A549 (cell line): Measurements from ENCODE around the gene GSE1. TPM values are rescaled to one million over a fixed set of nuclear protein-coding genes. Genes with fewer than 3 reads are reported as not detected.

Source experiments
- ATAC-seq, 2 experiments: fragments of 200-7000 bp in 1 of 2; fragments of >200 bp in 1 of 2; cut with Nextera tagmentation in 1 of 2; cut with Tn5 transposase in 1 of 2; 3 replicates each; pipeline versions ENCODE4 v1.8.0 to v1.9.1; 2018 to 2020; ENCODE audit warnings: mild to moderate bottlenecking in 1 of 2, moderate library complexity in 1 of 2
- CTCF ChIA-PET: fragments of 300-600 bp; sonication (Branson Sonifier 250); formaldehyde crosslinking; extraction: SDS; loops from one replicate; lab custom pipeline; 2021; ENCODE audit warnings: antibody characterized with exemption, inconsistent platforms; lab: Yijun Ruan, JAX
- POLR2A ChIA-PET: fragments of 350-600 bp; formaldehyde crosslinking; extraction: SDS; loops from one replicate; lab custom pipeline; 2021; ENCODE audit warnings: antibody characterized with exemption, inconsistent platforms; lab: Yijun Ruan, JAX
- DNase-seq, 2 experiments: peaks; one replicate each; pipeline versions ENCODE4 v3.0.0 to v3.0.0-alpha.2; 2011 to 2016; ENCODE audit warnings: low read depth in 1 of 2, low spot score in 1 of 2
- FAIRE-seq: peaks from 2 replicates; lab custom pipeline; 2011; peaks lifted over from hg19 to GRCh38; lab: Jason Lieb, UNC
- H3K27ac ChIP-seq, 2 experiments: fragments of >200 bp; sonication (Bioruptor Twin); formaldehyde crosslinking; 3 replicates each; pipeline ENCODE4 v1.5.1; 2016 to 2017
- H3K4me1 ChIP-seq: fragments of >200 bp; sonication (Bioruptor Twin); formaldehyde crosslinking; 3 replicates; pipeline ENCODE4 v1.6.1; 2016
- H3K4me2 ChIP-seq: fragments of >200 bp; sonication (Bioruptor Twin); formaldehyde crosslinking; 3 replicates; pipeline ENCODE4 v1.6.1; 2016
- H3K4me3 ChIP-seq: fragments of >200 bp; sonication (Bioruptor Twin); formaldehyde crosslinking; 3 replicates; pipeline ENCODE4 v1.5.1; 2016
- H3K9me3 ChIP-seq: fragments of >200 bp; sonication (Bioruptor Twin); formaldehyde crosslinking; 3 replicates; pipeline ENCODE4 v1.6.1; 2016
- BCL3 ChIP-seq: fragments of >200 bp; sonication (Bioruptor Twin); formaldehyde crosslinking; IDR thresholded peaks from 3 replicates; pipeline ENCODE4 v1.6.1; 2016
- CBX8 ChIP-seq: fragments of 200-600 bp; sonication (generic); IDR thresholded peaks from 2 replicates; pipeline ENCODE4 v1.6.1; 2016
- CHD2 ChIP-seq: fragments of 150-350 bp; IDR thresholded peaks from 2 replicates; pipeline ENCODE4 v1.6.1; 2014; ENCODE audit warnings: low read length; ENCODE audit not compliant: partially characterized antibody
- CHD4 ChIP-seq: fragments of 200-600 bp; sonication (generic); IDR thresholded peaks from 2 replicates; pipeline ENCODE4 v1.6.1; 2016; ENCODE audit warnings: antibody characterized with exemption, mild to moderate bottlenecking, borderline replicate concordance
- CTCF ChIP-seq: fragments of >200 bp; sonication (Bioruptor Twin); formaldehyde crosslinking; IDR thresholded peaks from 3 replicates; pipeline ENCODE4 v1.5.1; 2016
- E2F6 ChIP-seq: IDR thresholded peaks from 2 replicates; pipeline ENCODE4 v1.6.1; 2012; ENCODE audit warnings: low read depth, borderline replicate concordance
- EHF ChIP-seq: fragments of 250-450 bp; sonication (Bioruptor Pico); IDR thresholded peaks from 2 replicates; pipeline ENCODE4 v1.5.0; 2020; ENCODE audit warnings: mild to moderate bottlenecking
- EP300 ChIP-seq, 2 experiments: fragments of >200 bp; sonication (Bioruptor Twin); formaldehyde crosslinking; IDR thresholded peaks; 2 replicates in 1 of 2; 3 replicates in 1 of 2; pipeline ENCODE4 v1.6.1; 2016 to 2017
- ESRRA ChIP-seq: fragments of 150-350 bp; IDR thresholded peaks from 2 replicates; pipeline ENCODE4 v1.6.1; 2014; ENCODE audit warnings: mild to moderate bottlenecking, low read length, borderline replicate concordance
- FOSB ChIP-seq: fragments of 250-450 bp; sonication (Bioruptor Pico); IDR thresholded peaks from 2 replicates; pipeline ENCODE4 v1.5.0; 2020; ENCODE audit warnings: mild to moderate bottlenecking, moderate library complexity
- FOSL2 ChIP-seq, 2 experiments: fragments of 450-650 bp in 1 of 2; fragments of >200 bp in 1 of 2; sonication (Bioruptor Twin) in 1 of 2; formaldehyde crosslinking; IDR thresholded peaks; 2 replicates each; pipeline versions ENCODE4 v1.5.0 to v1.6.1; 2016 to 2020; ENCODE audit warnings: mild to moderate bottlenecking in 1 of 2, moderate library complexity in 1 of 2
- FOXS1 ChIP-seq: fragments of 250-450 bp; sonication (Bioruptor Pico); IDR thresholded peaks from 2 replicates; pipeline ENCODE4 v1.5.0; 2020; ENCODE audit warnings: mild to moderate bottlenecking, moderate library complexity
- GATA3 ChIP-seq: IDR thresholded peaks from 2 replicates; pipeline ENCODE4 v1.6.1; 2012; ENCODE audit warnings: borderline replicate concordance
- HES2 ChIP-seq: fragments of >200 bp; sonication (Bioruptor Twin); formaldehyde crosslinking; IDR thresholded peaks from 2 replicates; pipeline ENCODE4 v1.6.1; 2016
- HMGXB4 ChIP-seq: fragments of 250-450 bp; sonication (Bioruptor Pico); IDR thresholded peaks from 2 replicates; pipeline ENCODE4 v1.5.0; 2021; ENCODE audit warnings: mild to moderate bottlenecking, moderate library complexity, borderline replicate concordance
- HOXA7 ChIP-seq: fragments of 250-450 bp; sonication (Bioruptor Pico); IDR thresholded peaks from 2 replicates; pipeline ENCODE4 v1.5.0; 2020; ENCODE audit warnings: mild to moderate bottlenecking, moderate library complexity
- HOXB5 ChIP-seq: fragments of 250-450 bp; sonication (Bioruptor Pico); IDR thresholded peaks from 2 replicates; pipeline ENCODE4 v1.5.0; 2020; ENCODE audit warnings: mild to moderate bottlenecking, moderate library complexity
- JUNB ChIP-seq: fragments of >200 bp; sonication (Bioruptor Twin); formaldehyde crosslinking; IDR thresholded peaks from 2 replicates; pipeline ENCODE4 v1.6.1; 2016
- KDM1A ChIP-seq: fragments of 200-600 bp; sonication (generic); IDR thresholded peaks from 2 replicates; pipeline ENCODE4 v1.6.1; 2016; ENCODE audit warnings: low read depth, mild to moderate bottlenecking
- MAFK ChIP-seq: fragments of 450-650 bp; IDR thresholded peaks from 2 replicates; pipeline ENCODE4 v1.6.1; 2014; ENCODE audit not compliant: partially characterized antibody
- MAX ChIP-seq: IDR thresholded peaks from 2 replicates; pipeline ENCODE4 v1.6.1; 2012
- MAZ ChIP-seq: fragments of 150-350 bp; IDR thresholded peaks from 2 replicates; pipeline ENCODE4 v1.6.1; 2014; ENCODE audit warnings: antibody characterized with exemption, low read depth, low read length, borderline replicate concordance
- NR3C1 ChIP-seq: fragments of >200 bp; sonication (Bioruptor Twin); formaldehyde crosslinking; IDR thresholded peaks from 3 replicates; pipeline ENCODE4 v1.6.1; 2017
- PBX3 ChIP-seq: IDR thresholded peaks from 2 replicates; pipeline ENCODE4 v1.6.1; 2012
- POLR2A ChIP-seq: IDR thresholded peaks from 2 replicates; pipeline ENCODE4 v1.6.1; 2012; ENCODE audit warnings: mild to moderate bottlenecking, low read length
- RAD21 ChIP-seq, 2 experiments: fragments of >200 bp in 1 of 2; sonication (Bioruptor Twin) in 1 of 2; formaldehyde crosslinking in 1 of 2; IDR thresholded peaks in 1 of 2; conservative IDR thresholded peaks in 1 of 2; 2 replicates in 1 of 2; 3 replicates in 1 of 2; pipeline ENCODE4 v1.6.1; 2012 to 2018; ENCODE audit warnings: inconsistent platforms in 1 of 2
- RFX5 ChIP-seq: fragments of 450-650 bp; IDR thresholded peaks from 2 replicates; pipeline ENCODE4 v1.7.1; 2014; ENCODE audit warnings: antibody characterized with exemption, mild to moderate bottlenecking, moderate library complexity
- SMC3 ChIP-seq: fragments of >200 bp; sonication (Bioruptor Twin); formaldehyde crosslinking; IDR thresholded peaks from 3 replicates; pipeline ENCODE4 v1.6.1; 2018; ENCODE audit warnings: inconsistent platforms
- SREBF2 ChIP-seq: fragments of 450-650 bp; IDR thresholded peaks from 2 replicates; pipeline ENCODE4 v1.6.1; 2014; ENCODE audit warnings: mild to moderate bottlenecking, moderate library complexity
- TP53 ChIP-seq: fragments of 250-450 bp; sonication (Bioruptor Pico); IDR thresholded peaks from 2 replicates; pipeline ENCODE4 v1.5.0; 2021; ENCODE audit warnings: mild to moderate bottlenecking, moderate library complexity
- ZSCAN20 ChIP-seq: fragments of 250-450 bp; sonication (Bioruptor Pico); IDR thresholded peaks from 2 replicates; pipeline ENCODE4 v1.8.0; 2022; ENCODE audit warnings: mild to moderate bottlenecking, moderate library complexity
- WGBS: methylation state at CpG from one replicate; pipeline ENCODE4 v1.1.6; 2017; ENCODE audit errors: missing lambda C conversion rate; 5-methylcytosine and 5-hydroxymethylcytosine counted together
- polyA plus RNA-seq, 4 experiments: library from polyadenylated mRNA; depleted of rRNA in 3 of 4; stranded (reverse); fragments of >200 nt; fragmentation: RNase III in 1 of 4; extraction: RNeasy Plus Mini Kit Qiagen cat#74134 plus additional on column Dnase treatment in 1 of 4; gene quantifications; 2 replicates in 3 of 4; 3 replicates in 1 of 4; pipeline ENCODE4 v1.2.3, GENCODE V29; 2011 to 2017

GSE1 gene
- polyA plus RNA-seq, 2 of the 4 experiments (the other 2 are of a cell fraction): 20.7 to 24.3 TPM

- ATAC-seq: no peak; a peak in 1 of 6 replicates
- FAIRE-seq: no peak
- H3K4me1 ChIP-seq: peaks cover 16% of the 10 kb centered on the region
- WGBS: 62% methylated on average over 6 of the region's 11 CpGs
- TF ChIP-seq TP53 (no peak), POLR2A (no peak), MAX (no peak), ESRRA (no peak), HMGXB4 (no peak), NR3C1 (no peak), HOXA7 (CRISPR knock-in tag) (no peak), HES2 (no peak), KDM1A (no peak), MAFK (no peak), SMC3 (no peak), EP300 (IDR thresholded peaks at IDR 0.05) (no peak), CBX8 (no peak), HOXB5 (no peak), RAD21 (conservative IDR thresholded peaks at IDR 0.05 in 1 of 2, IDR thresholded peaks at IDR 0.05 in 1 of 2) (no peak), JUNB (no peak), E2F6 (no peak), SREBF2 (no peak), BCL3 (no peak), GATA3 (no peak)
- CTCF ChIA-PET: interaction anchor here (0.6 to 4.2 kb wide), 62 partner anchors 10 to 384 kb away, joined by 3 to 85 read pairs (median 5); no protein-coding TSS in a partner anchor
- POLR2A ChIA-PET: interaction anchor here (0.9 to 2.3 kb wide), 2 partner anchors 56 to 182 kb away, joined by 3 to 14 read pairs; no protein-coding TSS in a partner anchor
- peak overlapping the region; percentile 95 for H3K4me2 ChIP-seq
- no peaks in the 10 kb centered on the region for H3K9me3 ChIP-seq
- no peak overlapping the region for H3K4me3 ChIP-seq
- DNase-seq: no peak
- peak overlapping the region in 1 of 2 experiments; percentile 98; a peak in 4 of 6 replicates for H3K27ac ChIP-seq
Observed at GRCh38 chr16:85610059-85610445, 3.1 kb upstream of the GSE1 start.

- WGBS: 3% methylated on average over 16 of the region's 39 CpGs
- Histone ChIP-seq H3K4me1 (peaks cover 21% of the 10 kb centered on the region), H3K4me2 (peak overlapping the region; percentile 95), H3K9me3 (no peaks in the 10 kb centered on the region), H3K4me3 (peak overlapping the region; percentile 96), H3K27ac (peak overlapping the region; percentile 98 to 99)
- CTCF ChIA-PET: interaction anchor here (0.5 to 4.2 kb wide), 73 partner anchors 9 to 504 kb away, joined by 3 to 85 read pairs (median 5); no protein-coding TSS in a partner anchor
- POLR2A ChIA-PET: interaction anchor here (0.8 to 3.0 kb wide), 5 partner anchors 54 to 215 kb away, joined by 3 to 25 read pairs (median 5); no protein-coding TSS in a partner anchor
- peak; percentile 84 to 85 for DNase-seq
- no peak for FAIRE-seq
- ATAC-seq: peak; percentile 32 to 63
- TF ChIP-seq ZSCAN20 (CRISPR knock-in tag): no peak
- peak; percentile 99 for TF ChIP-seq CTCF
- no peak for TF ChIP-seq CHD2
- 0 out of 2 replicates have a peak, but pooled peaks have one; percentile 23 for TF ChIP-seq HOXA7 (CRISPR knock-in tag)
- TF ChIP-seq SMC3: peak; percentile 95
- TF ChIP-seq CHD4: no peak
- no peak for TF ChIP-seq EHF (CRISPR knock-in tag)
- no peak for TF ChIP-seq FOXS1 (CRISPR knock-in tag)
- TF ChIP-seq RFX5: no peak
- TF ChIP-seq FOSL2 (IDR thresholded peaks at IDR 0.05): no peak
- no peak for TF ChIP-seq FOSL2 (CRISPR knock-in tag; IDR thresholded peaks at IDR 0.05)
- 0 out of 2 replicates have a peak, but pooled peaks have one; percentile 47 for TF ChIP-seq FOSB (CRISPR knock-in tag)
- no peak for TF ChIP-seq MAZ
- no peak for TF ChIP-seq PBX3
Observed at GRCh38 chr16:85610446-85611193, 2.5 kb upstream of the GSE1 start.
